ENCODE results near the gene CBFB. TPM values are rescaled to one million over a fixed set of nuclear protein-coding genes. Genes with fewer than 3 reads are reported as not detected.

The CBFB gene
- total RNA-seq, 2 donors from 2014 or later = 41.5 TPM

GRCh38 chr16:67146523-67147357, 117.8 kb downstream of the CBFB start:
- Histone ChIP-seq H3K27me3 (no peaks in the 10 kb centered on the region), H3K9ac (ENCODE audit: low read depth in 2 of 2, low read length in 2 of 2) (no peak overlapping the region), H3K36me3 (peaks cover 3% of the 10 kb centered on the region), H3K27ac (no peak overlapping the region), H3K4me1 (no peaks in the 10 kb centered on the region), H3K9me3 (no peaks in the 10 kb centered on the region), H3K4me3 (no peak overlapping the region)
- intact Hi-C loops (cut with DNase I) = no loop called here
- no peak for TF ChIP-seq CTCF (IDR thresholded peaks at IDR 0.05)
- DNase-seq = no peak

DNA sequence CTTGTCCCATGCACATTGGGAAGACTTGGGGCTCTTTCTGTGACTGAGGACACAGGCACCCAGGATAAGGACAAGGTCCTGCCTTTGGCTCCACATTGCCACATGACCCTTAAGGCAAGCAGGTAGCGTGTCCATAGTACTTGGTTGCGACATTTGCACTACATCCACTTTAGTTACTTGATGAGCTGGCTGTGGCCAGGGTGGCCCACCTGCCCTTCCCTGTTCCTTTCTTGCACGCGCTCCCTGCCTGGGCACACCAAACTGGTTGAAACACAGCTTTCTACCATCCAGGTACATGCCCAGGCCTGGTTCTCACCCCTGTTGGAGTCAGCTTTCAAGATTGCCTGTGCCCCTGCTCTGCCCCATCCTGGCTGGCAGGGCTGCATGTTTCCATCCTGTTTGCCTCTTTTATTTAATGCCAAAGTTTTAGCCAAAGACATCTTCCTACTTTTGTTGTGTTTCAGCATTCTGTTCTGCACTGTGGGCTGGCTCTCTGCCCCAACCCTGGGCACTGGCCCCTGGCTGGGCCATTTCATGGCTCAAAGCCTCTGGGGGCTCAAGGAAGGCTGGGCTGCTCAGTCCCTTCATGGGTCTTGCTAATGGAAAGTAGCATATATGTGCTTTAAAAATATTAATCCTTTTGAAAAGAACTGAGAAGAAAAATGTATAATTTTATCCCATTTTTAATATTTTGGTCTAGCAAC, 118.6 kb downstream of the CBFB start:
- intact Hi-C loops (cut with DNase I) = no loop called here
- DNase-seq = no peak
- H3K4me3 ChIP-seq = no peak overlapping the region
- H3K9me3 ChIP-seq = no peaks in the 10 kb centered on the region
- H3K4me1 ChIP-seq = no peaks in the 10 kb centered on the region
- no peaks in the 10 kb centered on the region for H3K27me3 ChIP-seq
- peaks cover 3% of the 10 kb centered on the region for H3K36me3 ChIP-seq
- TF ChIP-seq CTCF (IDR thresholded peaks at IDR 0.05) = no peak
- H3K27ac ChIP-seq = no peak overlapping the region
- no peak overlapping the region for H3K9ac ChIP-seq (ENCODE audit: low read depth in 2 of 2, low read length in 2 of 2)

GRCh38 chr16:67148221-67148620, 119.3 kb downstream of the CBFB start:
- Histone ChIP-seq H3K27ac (no peak overlapping the region), H3K9me3 (no peaks in the 10 kb centered on the region), H3K9ac (ENCODE audit: low read depth in 2 of 2, low read length in 2 of 2) (no peak overlapping the region), H3K36me3 (peaks cover 3% of the 10 kb centered on the region), H3K4me1 (no peaks in the 10 kb centered on the region), H3K4me3 (no peak overlapping the region), H3K27me3 (no peaks in the 10 kb centered on the region)
- DNase-seq = no peak
- intact Hi-C loops (cut with DNase I) = no loop called here
- no peak for TF ChIP-seq CTCF (IDR thresholded peaks at IDR 0.05)

DNA sequence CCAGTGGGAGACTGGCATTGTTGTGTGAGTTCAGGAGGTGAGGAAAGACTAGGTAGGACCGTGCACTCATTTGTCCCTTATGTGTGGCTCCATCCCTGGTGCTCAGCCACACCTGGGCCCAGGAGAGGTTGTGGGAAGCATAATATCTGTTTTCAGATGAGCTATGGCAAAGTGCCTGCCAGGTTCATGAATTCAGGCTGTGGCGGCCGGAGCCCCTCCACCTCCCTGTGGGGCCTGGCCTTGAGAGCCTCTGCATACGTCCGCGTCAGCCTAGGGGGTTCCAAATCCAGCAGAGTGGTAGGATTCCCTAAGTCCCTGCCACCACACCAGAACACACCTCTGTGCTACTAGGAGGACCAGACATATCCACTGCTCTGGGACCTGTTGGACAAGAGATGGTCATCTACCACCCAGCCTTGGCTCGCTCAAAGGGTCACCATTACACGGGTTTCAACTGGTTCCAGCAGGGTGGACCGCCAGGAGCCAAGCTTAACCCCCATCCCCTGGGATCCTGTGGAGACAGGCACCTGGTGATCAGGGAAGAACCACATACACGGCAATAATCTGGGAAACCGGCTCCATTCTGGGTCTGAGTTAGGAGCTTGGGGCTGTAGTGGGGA, 119.8 kb downstream of the CBFB start:
- DNase-seq = no peak
- Histone ChIP-seq H3K9ac (ENCODE audit: low read depth in 2 of 2, low read length in 2 of 2) (no peak overlapping the region), H3K4me3 (no peak overlapping the region), H3K27me3 (no peaks in the 10 kb centered on the region), H3K4me1 (no peaks in the 10 kb centered on the region), H3K27ac (no peak overlapping the region), H3K36me3 (peaks cover 3% of the 10 kb centered on the region), H3K9me3 (no peaks in the 10 kb centered on the region)
- intact Hi-C loops (cut with DNase I) = no loop called here
- no peak for TF ChIP-seq CTCF (IDR thresholded peaks at IDR 0.05)

- intact Hi-C loops (cut with DNase I) = no loop called here
- no peaks in the 10 kb centered on the region for H3K27me3 ChIP-seq
- no peak for DNase-seq
- no peaks in the 10 kb centered on the region for H3K9me3 ChIP-seq
- peaks cover 3% of the 10 kb centered on the region for H3K36me3 ChIP-seq
- TF ChIP-seq CTCF (IDR thresholded peaks at IDR 0.05) = no peak
- no peak overlapping the region for H3K9ac ChIP-seq (ENCODE audit: low read depth in 2 of 2, low read length in 2 of 2)
- H3K4me3 ChIP-seq = peak overlapping the region; percentile 68
- no peak overlapping the region for H3K27ac ChIP-seq
- no peaks in the 10 kb centered on the region for H3K4me1 ChIP-seq
Observed at GRCh38 chr16:67149276-67150046, 120.5 kb downstream of the CBFB start.

Data from colonic mucosa (tissue), 4 donors.